GM12864 (cell line): ENCODE results near the gene RBBP4.

Experiments
- DNase-seq: peaks from one replicate; pipeline ENCODE4 v3.0.0-alpha.2; 2011; ENCODE audit warnings: low read depth
- H3K4me3 ChIP-seq: 2 replicates; pipeline ENCODE4 v1.5.1; 2011; ENCODE audit warnings: mild to moderate bottlenecking, low read depth, low read length, control low read depth
- CTCF ChIP-seq: IDR thresholded peaks from 2 replicates; pipeline ENCODE4 v1.5.1; 2011; ENCODE audit warnings: low read depth, mild to moderate bottlenecking, moderate library complexity, low read length, control low read depth, inconsistent platforms; ENCODE audit errors: missing control alignments

RBBP4 gene

DNA sequence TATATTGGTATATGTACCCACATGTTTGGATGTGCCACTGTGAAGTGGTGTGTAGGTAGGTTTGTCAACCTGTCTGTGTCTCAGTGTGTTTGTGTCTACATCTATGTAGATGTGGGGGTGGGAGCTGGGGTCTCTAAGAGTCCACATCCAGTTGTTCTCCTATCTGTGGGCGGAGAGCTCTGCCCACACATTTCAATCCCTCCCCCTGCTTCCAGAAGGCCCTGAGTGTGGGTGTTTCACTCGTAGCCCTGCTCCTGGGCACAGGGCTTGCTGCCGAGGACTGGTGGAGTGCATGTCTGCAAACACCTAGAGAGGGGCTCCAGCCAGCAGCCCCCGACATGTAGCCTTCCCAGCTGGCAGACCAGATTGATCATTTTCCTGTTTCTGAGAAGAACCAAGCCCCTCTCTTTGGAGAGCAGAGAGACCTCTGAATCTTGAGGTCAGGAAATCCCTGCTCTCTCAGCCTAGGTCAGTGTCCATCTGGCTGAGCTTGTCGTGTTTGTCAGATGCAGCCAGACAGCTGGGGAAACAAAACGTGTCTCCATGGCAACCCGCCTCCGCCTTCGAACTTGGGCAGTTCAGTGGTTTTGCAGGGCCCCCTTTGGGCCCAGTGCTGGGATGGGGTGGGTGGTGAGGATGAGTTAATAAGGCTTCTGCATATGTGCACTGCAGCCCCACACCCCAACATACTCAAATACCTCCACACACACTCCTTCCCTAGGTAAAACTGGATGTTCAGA lies 82.7 kb downstream of the RBBP4 start:
- no peak for DNase-seq
- H3K4me3 ChIP-seq = no peak overlapping the region
- TF ChIP-seq CTCF = no peak
